Endothelial cell of umbilical vein (primary cell): ENCODE results near the gene ZBTB20. TPM values are rescaled to one million over a fixed set of nuclear protein-coding genes. Genes with fewer than 3 reads are reported as not detected.

Experiments
- BruUV-seq: library from RNA; stranded (reverse); fragments of 400-500 nt; replicated peaks from 2 replicates; lab custom pipeline; 2021; lab: Mats Ljungman, UMichigan
- CTCF ChIA-PET: fragments of 300-600, 350-600 bp; sonication (Branson Sonifier 250); formaldehyde crosslinking; loops from one replicate; lab custom pipeline; 2021; ENCODE audit warnings: antibody characterized with exemption, inconsistent platforms; lab: Charles Lee
- POLR2A ChIA-PET: fragments of 300-600, 350-600 bp; sonication (Branson Sonifier 250); formaldehyde crosslinking; loops from one replicate; lab custom pipeline; 2021; ENCODE audit warnings: antibody characterized with exemption, inconsistent platforms; lab: Charles Lee
- DNase-seq: peaks from one replicate; pipeline ENCODE4 v3.0.0-alpha.2; 2011; ENCODE audit warnings: low read depth, low spot score
- FAIRE-seq: peaks from 2 replicates; lab custom pipeline; 2011; peaks lifted over from hg19 to GRCh38; lab: Jason Lieb, UNC
- H2AFZ ChIP-seq: 2 replicates; pipeline ENCODE4 v1.6.0; 2012; ENCODE audit warnings: low read depth, low read length, control low read depth, inconsistent platforms
- H3K27ac ChIP-seq: 2 replicates; pipeline ENCODE4 v1.5.1; 2011; ENCODE audit warnings: low read depth, mild to moderate bottlenecking, control low read depth, low read length, moderate library complexity; ENCODE audit not compliant: insufficient read depth
- H3K27me3 ChIP-seq, 2 experiments: 2 replicates each; pipeline versions ENCODE4 v1.6.0 to v1.6.1; 2011; ENCODE audit warnings: low read length in 2 of 2, mixed read lengths in 1 of 2; ENCODE audit not compliant: control insufficient read depth in 2 of 2, insufficient read depth in 2 of 2
- H3K36me3 ChIP-seq, 2 experiments: 2 replicates in 1 of 2; 3 replicates in 1 of 2; pipeline ENCODE4 v1.5.1; 2011; ENCODE audit warnings: low read length in 2 of 2, mild to moderate bottlenecking in 1 of 2, moderate library complexity in 1 of 2; ENCODE audit not compliant: control insufficient read depth in 2 of 2, insufficient read depth in 2 of 2; ENCODE audit errors: extremely low read depth in 1 of 2
- H3K4me1 ChIP-seq: 3 replicates; pipeline ENCODE4 v1.5.1; 2011; ENCODE audit warnings: mild to moderate bottlenecking, low read length; ENCODE audit not compliant: control insufficient read depth, insufficient read depth; ENCODE audit errors: extremely low read depth
- H3K4me2 ChIP-seq: 2 replicates; pipeline ENCODE4 v1.6.1; 2011; ENCODE audit warnings: low read length, control low read depth, mixed read lengths; ENCODE audit not compliant: insufficient read depth
- H3K4me3 ChIP-seq, 3 experiments: fragments of 200-600 bp in 1 of 3; sonication (generic), shearing (Covaris generic) in 1 of 3; replicated peaks in 1 of 3; 2 replicates each; pipeline ENCODE4 v1.5.1; 2011 to 2016; ENCODE audit warnings: control low read depth in 3 of 3, low read length in 3 of 3, mild to moderate bottlenecking in 2 of 3, inconsistent platforms in 1 of 3, low read depth in 1 of 3, moderate library complexity in 1 of 3; ENCODE audit not compliant: insufficient read depth in 1 of 3
- H3K79me2 ChIP-seq: 2 replicates; pipeline ENCODE4 v1.6.0; 2012; ENCODE audit warnings: low read length, inconsistent platforms; ENCODE audit not compliant: control insufficient read depth, insufficient read depth
- H3K9ac ChIP-seq: replicated peaks from 2 replicates; pipeline ENCODE3; 2011; ENCODE audit warnings: low read length, control low read depth; ENCODE audit not compliant: insufficient read depth; ENCODE audit errors: extremely low read depth
- H3K9me1 ChIP-seq: replicated peaks from 3 replicates; pipeline ENCODE4 v1.6.0; 2011; ENCODE audit warnings: mild to moderate bottlenecking, low read length; ENCODE audit not compliant: control insufficient read depth, insufficient read depth; ENCODE audit errors: extremely low read depth
- H3K9me3 ChIP-seq: replicated peaks from 2 replicates; pipeline ENCODE4 v1.5.1; 2012; ENCODE audit warnings: low read length, inconsistent platforms; ENCODE audit not compliant: control insufficient read depth, insufficient read depth
- H4K20me1 ChIP-seq: replicated peaks from 2 replicates; pipeline ENCODE3; 2011; ENCODE audit warnings: mild to moderate bottlenecking, low read length; ENCODE audit not compliant: control insufficient read depth, insufficient read depth; ENCODE audit errors: extremely low read depth
- EZH2 ChIP-seq: IDR thresholded peaks from 2 replicates; pipeline ENCODE4 v1.6.1; 2012; ENCODE audit warnings: borderline replicate concordance, low read depth, mild to moderate bottlenecking, moderate library complexity, low read length, inconsistent platforms; ENCODE audit not compliant: severe bottlenecking
- FOS ChIP-seq: IDR thresholded peaks from 2 replicates; pipeline ENCODE4 v1.6.1; 2011; ENCODE audit warnings: mild to moderate bottlenecking, low read length, moderate library complexity, borderline replicate concordance; ENCODE audit not compliant: insufficient read depth
- GATA2 ChIP-seq: IDR thresholded peaks from 2 replicates; pipeline ENCODE4 v1.7.0; 2011; ENCODE audit warnings: low read depth, mild to moderate bottlenecking, moderate library complexity, mixed read lengths, low read length; ENCODE audit not compliant: insufficient read length, insufficient read depth
- JUN ChIP-seq: IDR thresholded peaks from 2 replicates; pipeline ENCODE4 v1.6.1; 2011; ENCODE audit warnings: borderline replicate concordance, low read depth; ENCODE audit not compliant: insufficient read length, insufficient read depth
- MAX ChIP-seq: IDR thresholded peaks from 2 replicates; pipeline ENCODE4 v1.6.1; 2011; ENCODE audit not compliant: insufficient read depth, insufficient read length
- MYC ChIP-seq: IDR thresholded peaks from one replicate; pipeline ENCODE4 v1.6.1; 2011; ENCODE audit warnings: mild to moderate bottlenecking, low read depth, low read length
- POLR2A ChIP-seq: IDR thresholded peaks from 2 replicates; pipeline ENCODE4 v1.6.1; 2012; ENCODE audit warnings: low read depth, mild to moderate bottlenecking, control low read depth, low read length
- POLR2AphosphoS5 ChIP-seq: IDR thresholded peaks from 2 replicates; pipeline ENCODE4 v1.6.1; 2012; ENCODE audit warnings: low read depth, mild to moderate bottlenecking, control low read depth, low read length, moderate library complexity; ENCODE audit not compliant: insufficient read depth
- dilution Hi-C: fragments of 300-500 bp; cut with MboI; formaldehyde crosslinking; loops from one replicate; pipeline ENCODE4 v1.15.0; 2019; ENCODE audit warnings: low sequenced_read_pairs; ENCODE audit not compliant: extremely low pct_ligation_motif_present
- intact Hi-C: fragments of 100-400 bp; cut with micrococcal nuclease; formaldehyde crosslinking; loops from one replicate; pipeline ENCODE4 v1.10.0; 2022
- polyA plus RNA-seq, 4 experiments: library from polyadenylated mRNA; depleted of rRNA in 3 of 4; stranded (reverse) in 3 of 4; unstranded in 1 of 4; fragments of >200 nt; gene quantifications; 2 replicates each; pipeline versions ENCODE4 v1.2.1 to v1.2.3, GENCODE V29; 2011 to 2012; ENCODE audit warnings: missing spikeins in 1 of 4
- total RNA-seq: library from RNA; stranded (reverse); gene quantifications from 2 replicates; pipeline ENCODE4 v1.2.3, GENCODE V29; 2021
- TF ChIP-seq, protein P1 (sequence below), 2 donors: IDR thresholded peaks; 1 replicate in 1 of 2; 2 replicates in 1 of 2; pipeline ENCODE4 v1.5.1; 2011; ENCODE audit warnings: low read length in 2 of 2, mild to moderate bottlenecking in 2 of 2, moderate library complexity in 2 of 2, control low read depth in 1 of 2, inconsistent platforms in 1 of 2, low read depth in 1 of 2; ENCODE audit not compliant: insufficient read depth in 1 of 2; ENCODE audit errors: extremely low read depth in 1 of 2

The ZBTB20 gene
- total and polyA plus RNA-seq, 2 donors (not counting 3 experiments of a cell fraction or from before 2014, with no cell fraction given) = 2.1 to 20.5 TPM

DNA sequence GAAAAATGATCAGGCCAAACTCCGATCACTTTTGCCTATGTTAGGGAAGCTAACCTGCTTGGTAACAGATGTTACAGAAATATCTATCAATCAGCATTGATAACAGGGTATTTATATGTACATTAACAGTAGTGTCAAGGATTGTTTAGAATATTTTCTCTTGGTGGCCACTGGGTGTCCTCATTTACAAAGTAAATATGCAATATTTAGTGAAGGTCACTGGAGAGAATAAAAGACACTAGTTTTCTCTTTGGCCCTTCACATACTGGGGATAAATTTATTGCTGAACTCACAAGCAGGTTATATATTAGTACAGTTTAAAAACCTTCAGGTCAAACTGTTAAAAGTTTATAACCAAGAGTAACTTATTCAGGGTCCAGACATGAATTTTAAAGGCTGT is 784.3 kb downstream of the ZBTB20 start:
- BruUV-seq = no TSS peak
- TF ChIP-seq MAX = no peak
- TF ChIP-seq, protein P1, sequence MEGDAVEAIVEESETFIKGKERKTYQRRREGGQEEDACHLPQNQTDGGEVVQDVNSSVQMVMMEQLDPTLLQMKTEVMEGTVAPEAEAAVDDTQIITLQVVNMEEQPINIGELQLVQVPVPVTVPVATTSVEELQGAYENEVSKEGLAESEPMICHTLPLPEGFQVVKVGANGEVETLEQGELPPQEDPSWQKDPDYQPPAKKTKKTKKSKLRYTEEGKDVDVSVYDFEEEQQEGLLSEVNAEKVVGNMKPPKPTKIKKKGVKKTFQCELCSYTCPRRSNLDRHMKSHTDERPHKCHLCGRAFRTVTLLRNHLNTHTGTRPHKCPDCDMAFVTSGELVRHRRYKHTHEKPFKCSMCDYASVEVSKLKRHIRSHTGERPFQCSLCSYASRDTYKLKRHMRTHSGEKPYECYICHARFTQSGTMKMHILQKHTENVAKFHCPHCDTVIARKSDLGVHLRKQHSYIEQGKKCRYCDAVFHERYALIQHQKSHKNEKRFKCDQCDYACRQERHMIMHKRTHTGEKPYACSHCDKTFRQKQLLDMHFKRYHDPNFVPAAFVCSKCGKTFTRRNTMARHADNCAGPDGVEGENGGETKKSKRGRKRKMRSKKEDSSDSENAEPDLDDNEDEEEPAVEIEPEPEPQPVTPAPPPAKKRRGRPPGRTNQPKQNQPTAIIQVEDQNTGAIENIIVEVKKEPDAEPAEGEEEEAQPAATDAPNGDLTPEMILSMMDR (IDR thresholded peaks at IDR 0.05; ENCODE audit: extremely low read depth in 1 of 2, insufficient read depth in 1 of 2, low read depth in 1 of 2, low read length in 2 of 2) = peak; percentile 2 to 18
- no peak for TF ChIP-seq FOS
- Histone ChIP-seq H3K36me3 (no peaks in the 10 kb centered on the region), H3K4me3 (no peak overlapping the region), H4K20me1 (no peaks in the 10 kb centered on the region), H3K4me1 (no peaks in the 10 kb centered on the region), H3K4me2 (no peak overlapping the region), H2AFZ (no peak overlapping the region), H3K79me2 (no peaks in the 10 kb centered on the region), H3K27ac (no peak overlapping the region), H3K9ac (no peak overlapping the region), H3K9me1 (no peaks in the 10 kb centered on the region), H3K9me3 (no peaks in the 10 kb centered on the region), H3K27me3 (no peaks in the 10 kb centered on the region)
- FAIRE-seq (peak; percentile 31), DNase-seq (peak; percentile 29)
- CTCF ChIA-PET = interaction anchor here (0.6 to 3.2 kb wide), 11 partner anchors 10 to 1452 kb away, joined by 3 to 14 read pairs (median 4); no protein-coding TSS in a partner anchor
- intact Hi-C loops (loop anchor here (2.0 to 10.0 kb wide), 2 partner anchors 56 to 1452 kb away; no protein-coding TSS in a partner anchor), dilution Hi-C loops (no loop called here)
- POLR2A ChIA-PET = no interaction called here

DNA sequence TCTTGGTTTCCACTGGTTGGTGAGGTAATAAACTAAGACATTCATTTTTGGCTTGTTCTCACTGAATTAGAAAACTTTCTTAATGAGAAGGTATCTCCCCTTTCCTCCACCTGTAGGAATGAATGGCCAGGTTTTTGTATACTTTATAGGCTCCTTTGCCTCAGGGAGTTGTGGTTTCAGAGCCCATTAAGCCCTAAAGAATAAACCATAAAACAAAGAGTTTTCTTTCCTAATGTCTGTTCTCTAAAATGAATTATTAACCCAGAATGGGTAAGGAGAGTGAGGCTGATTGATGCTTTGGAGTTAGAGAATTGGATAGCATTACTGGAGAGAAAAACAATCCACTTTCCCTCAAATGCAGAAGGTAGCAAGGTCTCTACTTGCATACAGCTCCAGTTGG is 785.7 kb downstream of the ZBTB20 start:
- dilution Hi-C loops (no loop called here), intact Hi-C loops (loop anchor here (10.0 kb wide), 1 partner anchor 1453 kb away; no protein-coding TSS in a partner anchor)
- TF ChIP-seq JUN (no peak), MAX (no peak), POLR2AphosphoS5 (no peak), GATA2 (no peak), MYC (no peak), EZH2 (no peak), POLR2A (no peak), FOS (no peak)
- TF ChIP-seq, protein P1 (IDR thresholded peaks at IDR 0.05; ENCODE audit: extremely low read depth in 1 of 2, insufficient read depth in 1 of 2, low read depth in 1 of 2, low read length in 2 of 2) = no peak
- no peak overlapping the region for H3K4me2 ChIP-seq
- FAIRE-seq (no peak), DNase-seq (no peak)
- no peaks in the 10 kb centered on the region for H3K27me3 ChIP-seq
- no TSS peak for BruUV-seq
- CTCF ChIA-PET = interaction anchor here (1.1 kb wide), 1 partner anchor 57 kb away, joined by 5 read pairs; no protein-coding TSS in a partner anchor
- H4K20me1 ChIP-seq = no peaks in the 10 kb centered on the region
- no peak overlapping the region for H3K4me3 ChIP-seq
- no peak overlapping the region for H3K27ac ChIP-seq
- no peaks in the 10 kb centered on the region for H3K36me3 ChIP-seq
- POLR2A ChIA-PET = no interaction called here
- no peak overlapping the region for H3K9ac ChIP-seq
- H3K4me1 ChIP-seq = no peaks in the 10 kb centered on the region
- H3K9me1 ChIP-seq = no peaks in the 10 kb centered on the region
- no peaks in the 10 kb centered on the region for H3K79me2 ChIP-seq
- no peaks in the 10 kb centered on the region for H3K9me3 ChIP-seq
- H2AFZ ChIP-seq = no peak overlapping the region
